GM21717 (cell line): ENCODE data around the gene RGS21.

ENCODE experiments used
- ATAC-seq: cut with Tn5 transposase; IDR thresholded peaks from one replicate; pipeline ENCODE4 v1.9.1; 2021; ENCODE audit warnings: mild to moderate bottlenecking, moderate library complexity; ENCODE audit not compliant: unreplicated experiment

Gene RGS21

GRCh38 chr1:192378276-192378675 is 61.5 kb downstream of the RGS21 start:
- ATAC-seq, result no peak

GRCh38 chr1:192378878-192379277 is 62.1 kb downstream of the RGS21 start:
- ATAC-seq, result no peak

- no peak for ATAC-seq
Measured at GRCh38 chr1:192379554-192379953, 62.8 kb downstream of the RGS21 start.

GRCh38 chr1:192382758-192383157 is 66.0 kb downstream of the RGS21 start:
- ATAC-seq, result no peak

GRCh38 chr1:192386051-192386650 is 69.4 kb downstream of the RGS21 start:
- no peak for ATAC-seq

GRCh38 chr1:192395211-192395610 is 78.4 kb downstream of the RGS21 start:
- no peak for ATAC-seq

GRCh38 chr1:192395895-192396294 is 79.1 kb downstream of the RGS21 start:
- no peak for ATAC-seq

- no peak for ATAC-seq
Measured at GRCh38 chr1:192399161-192399560, 82.4 kb downstream of the RGS21 start.

- ATAC-seq, result no peak
Measured at GRCh38 chr1:192401825-192402224, 85.0 kb downstream of the RGS21 start.

GRCh38 chr1:192402571-192402970 is 85.8 kb downstream of the RGS21 start:
- ATAC-seq, result no peak

- ATAC-seq, result no peak
Measured at GRCh38 chr1:192407206-192407605, 90.4 kb downstream of the RGS21 start.
